Adrenal gland (tissue), 12 donors: ENCODE results near the gene SMIM38. TPM values are rescaled to one million over a fixed set of nuclear protein-coding genes. Genes with fewer than 3 reads are reported as not detected.

Experiments used
- DNase-seq, 7 donors: peaks; one replicate each; pipeline ENCODE4 v3.0.0-alpha.2; 2019 to 2020
- H3K27ac ChIP-seq, 5 donors: fragments of 200-600 bp; sonication (generic) in 4 of 5; 1 replicate in 3 of 5; 2 replicates in 2 of 5; pipeline versions ENCODE4 v1.5.1 to v1.8.0; 2016 to 2020; ENCODE audit warnings: mild to moderate bottlenecking in 1 of 5
- H3K27me3 ChIP-seq: fragments of 200-600 bp; 2 replicates; pipeline ENCODE4 v1.8.0; 2021
- H3K36me3 ChIP-seq, 2 donors: fragments of 200-600 bp; replicated peaks in 1 of 2; 1 replicate in 1 of 2; 2 replicates in 1 of 2; pipeline versions ENCODE4 v1.5.1 to v1.8.0; 2018 to 2022
- H3K4me1 ChIP-seq, 2 donors: fragments of 200-600 bp; replicated peaks in 1 of 2; 1 replicate in 1 of 2; 2 replicates in 1 of 2; pipeline versions ENCODE4 v1.5.1 to v1.8.0; 2018 to 2021
- H3K4me3 ChIP-seq, 4 donors: fragments of 200-600 bp; sonication (generic) in 3 of 4; one replicate each; pipeline ENCODE4 v1.5.1; 2016 to 2018
- H3K9me3 ChIP-seq, 3 donors: fragments of 200-600 bp; sonication (generic) in 1 of 3; replicated peaks in 1 of 3; 1 replicate in 2 of 3; 2 replicates in 1 of 3; pipeline versions ENCODE4 v1.5.1 to v1.8.0; 2016 to 2021
- CTCF ChIP-seq, 6 experiments: fragments of 450-650 bp in 4 of 6; fragments of 200-600 bp in 2 of 6; sonication (generic) in 1 of 6; IDR thresholded peaks; 1 replicate in 5 of 6; 2 replicates in 1 of 6; pipeline versions ENCODE4 v1.5.1 to v1.8.0; 2016 to 2021; ENCODE audit warnings: antibody characterized with exemption in 6 of 6, mild to moderate bottlenecking in 2 of 6, moderate library complexity in 1 of 6
- POLR2A ChIP-seq, 2 donors: fragments of 450-650 bp; IDR thresholded peaks; one replicate each; pipeline ENCODE4 v1.6.1; 2017; ENCODE audit warnings: antibody characterized with exemption in 2 of 2, mild to moderate bottlenecking in 2 of 2, moderate library complexity in 1 of 2
- WGBS, 4 donors: extraction: QIAGEN DNeasy Blood & Tissue Kit in 2 of 4; methylation state at CpG; one replicate each; pipeline versions ENCODE4 v1.1.5 to v1.1.7; 2013 to 2017; 5-methylcytosine and 5-hydroxymethylcytosine counted together
- intact Hi-C, 2 donors: fragments of 100-400 bp; cut with DNase I; formaldehyde crosslinking; loops; one replicate each; pipeline versions ENCODE4 v1.14.1 to v1.15.0; 2022 to 2023
- polyA plus RNA-seq, 3 donors: library from polyadenylated mRNA; stranded (reverse); fragments of 200-250 nt in 2 of 3; fragments of 350-450 nt in 1 of 3; fragmentation: Illumina TruSeq in 1 of 3; extraction: RNeasy Lipid Tissue Mini Kit (QIAGEN cat#74804) in 1 of 3; gene quantifications; one replicate each; pipeline ENCODE4 v1.2.3, GENCODE V29; 2013 to 2014
- total RNA-seq, 9 donors: library from RNA; depleted of rRNA in 4 of 9; stranded (reverse); fragments of >200 nt in 4 of 9; fragments of 120-200 nt in 1 of 9; fragmentation: NEBNext Ultra II Directional in 1 of 9; extraction: Animal tissue kit (Norgen Biotek cat#: 25700) in 1 of 9; gene quantifications; one replicate each; pipeline versions ENCODE4 v1.1.0 to v1.2.4, GENCODE V29; 2013 to 2023
- donor health status: healthy with polysubstance abuse.
- donor health status: Bipolar disorder and iron deficiency.
- donor health status: DM: yes; HTN: yes; CAD: no.
- donor health status: DM: no; HTN: no; CAD: no.
- donor health status: DM: no; HTN: no; CAD: no.
- donor health status: DM: yes; HTN: yes; CAD: no.

The SMIM38 gene
- total and polyA plus RNA-seq, 12 donors: 0.11 to 0.33 (median 0.16) TPM; not detected in 4

GRCh38 chr11:69200331-69201065 lies 44.8 kb downstream of the SMIM38 start:
- H3K36me3 ChIP-seq: no peaks in the 10 kb centered on the region
- TF ChIP-seq CTCF (IDR thresholded peaks at IDR 0.05): no peak
- TF ChIP-seq POLR2A (IDR thresholded peaks at IDR 0.05): no peak
- H3K4me3 ChIP-seq: no peak overlapping the region
- intact Hi-C loops: no loop called here
- peaks cover 4% of the 10 kb centered on the region for H3K27me3 ChIP-seq
- WGBS, 4 donors: 58 to 74% (median 67%) methylated on average over 24 to 32 of the region's 32 CpGs
- no peaks in the 10 kb centered on the region for H3K4me1 ChIP-seq
- no peaks in the 10 kb centered on the region for H3K9me3 ChIP-seq
- DNase-seq: no peak
- H3K27ac ChIP-seq: no peak overlapping the region

GRCh38 chr11:69201066-69201365 lies 45.3 kb downstream of the SMIM38 start:
- DNase-seq: no peak
- H3K27ac ChIP-seq: no peak overlapping the region
- H3K36me3 ChIP-seq: no peaks in the 10 kb centered on the region
- peaks cover 4% of the 10 kb centered on the region for H3K27me3 ChIP-seq
- 90 to 95% (median 94%) methylated on average over 4 of the region's 4 CpGs for WGBS, 4 donors
- intact Hi-C loops: no loop called here
- H3K4me1 ChIP-seq: no peaks in the 10 kb centered on the region
- no peaks in the 10 kb centered on the region for H3K9me3 ChIP-seq
- TF ChIP-seq POLR2A (IDR thresholded peaks at IDR 0.05): no peak
- no peak for TF ChIP-seq CTCF (IDR thresholded peaks at IDR 0.05)
- H3K4me3 ChIP-seq: no peak overlapping the region

- WGBS, 4 donors: 91 to 97% (median 92%) methylated on average over 3 to 7 of the region's 7 CpGs
- intact Hi-C loops: no loop called here
- no peaks in the 10 kb centered on the region for H3K36me3 ChIP-seq
- DNase-seq: no peak
- H3K4me3 ChIP-seq: no peak overlapping the region
- TF ChIP-seq CTCF (IDR thresholded peaks at IDR 0.05) (no peak), POLR2A (IDR thresholded peaks at IDR 0.05) (no peak)
- H3K4me1 ChIP-seq: no peaks in the 10 kb centered on the region
- peaks cover 4% of the 10 kb centered on the region for H3K27me3 ChIP-seq
- no peak overlapping the region for H3K27ac ChIP-seq
- H3K9me3 ChIP-seq: no peaks in the 10 kb centered on the region
Observed at GRCh38 chr11:69201764-69202370, 46.1 kb downstream of the SMIM38 start.

- Histone ChIP-seq H3K9me3 (no peaks in the 10 kb centered on the region), H3K36me3 (no peaks in the 10 kb centered on the region), H3K27me3 (peaks cover 4% of the 10 kb centered on the region), H3K4me1 (no peaks in the 10 kb centered on the region), H3K4me3 (no peak overlapping the region), H3K27ac (no peak overlapping the region)
- WGBS, 4 donors: 79 to 90% (median 86%) methylated on average over 8 to 25 of the region's 25 CpGs
- intact Hi-C loops: no loop called here
- no peak for DNase-seq
- TF ChIP-seq CTCF (IDR thresholded peaks at IDR 0.05) (no peak), POLR2A (IDR thresholded peaks at IDR 0.05) (no peak)
Observed at GRCh38 chr11:69202511-69203221, 46.9 kb downstream of the SMIM38 start.
